HEK293T (cell line): Measurements from ENCODE around the gene GRIN2A.

Source experiments
- CTCF ChIA-PET: fragments of 350-600 bp; formaldehyde crosslinking; extraction: SDS; loops from one replicate; lab custom pipeline; 2021; ENCODE audit warnings: antibody characterized with exemption, inconsistent platforms; lab: Yijun Ruan, JAX
- POLR2A ChIA-PET: fragments of 350-600 bp; formaldehyde crosslinking; extraction: SDS; loops from one replicate; lab custom pipeline; 2020; ENCODE audit warnings: antibody characterized with exemption, inconsistent platforms; lab: Yijun Ruan, JAX
- DNase-seq: peaks from one replicate; pipeline ENCODE4 v3.0.0; 2012; ENCODE audit warnings: mixed read lengths; ENCODE audit errors: extremely low spot score
- ARNT ChIP-seq: fragments of 450-650 bp; IDR thresholded peaks from 2 replicates; pipeline ENCODE4 v1.6.1; 2017; ENCODE audit warnings: mild to moderate bottlenecking
- BHLHE40 ChIP-seq: fragments of 450-650 bp; IDR thresholded peaks from 2 replicates; pipeline ENCODE4 v1.6.1; 2016; ENCODE audit warnings: mild to moderate bottlenecking, moderate library complexity, borderline replicate concordance
- CTBP1 ChIP-seq: fragments of 450-650 bp; IDR thresholded peaks from 2 replicates; pipeline ENCODE4 v1.6.1; 2016; ENCODE audit warnings: borderline replicate concordance
- ELF4 ChIP-seq: fragments of 450-650 bp; IDR thresholded peaks from 2 replicates; pipeline ENCODE4 v1.6.1; 2017; ENCODE audit warnings: antibody characterized with exemption
- FOXA1 ChIP-seq: fragments of 450-650 bp; IDR thresholded peaks from 2 replicates; pipeline ENCODE4 v1.6.1; 2016; ENCODE audit warnings: mild to moderate bottlenecking
- FOXK2 ChIP-seq: fragments of 450-650 bp; IDR thresholded peaks from 2 replicates; pipeline ENCODE4 v1.6.1; 2016; ENCODE audit warnings: mild to moderate bottlenecking
- FOXM1 ChIP-seq: fragments of 450-650 bp; IDR thresholded peaks from 2 replicates; pipeline ENCODE4 v1.6.1; 2017; ENCODE audit warnings: mild to moderate bottlenecking, borderline replicate concordance
- HDGF ChIP-seq: fragments of 450-650 bp; IDR thresholded peaks from 2 replicates; pipeline ENCODE4 v1.6.1; 2017; ENCODE audit warnings: antibody characterized with exemption, borderline replicate concordance
- L3MBTL2 ChIP-seq: fragments of 450-650 bp; conservative IDR thresholded peaks from 2 replicates; pipeline ENCODE4 v1.6.1; 2016; ENCODE audit warnings: mild to moderate bottlenecking
- LEF1 ChIP-seq: fragments of 450-650 bp; IDR thresholded peaks from 2 replicates; pipeline ENCODE4 v1.6.1; 2017; ENCODE audit warnings: mild to moderate bottlenecking, borderline replicate concordance
- NFRKB ChIP-seq: fragments of 450-650 bp; IDR thresholded peaks from 2 replicates; pipeline ENCODE4 v1.6.1; 2016; ENCODE audit warnings: mild to moderate bottlenecking, moderate library complexity
- PKNOX1 ChIP-seq: fragments of 450-650 bp; IDR thresholded peaks from 2 replicates; pipeline ENCODE4 v1.6.1; 2016
- SP1 ChIP-seq: fragments of 450-650 bp; IDR thresholded peaks from 2 replicates; pipeline ENCODE4 v1.6.1; 2017
- SUZ12 ChIP-seq: fragments of 450-650 bp; IDR thresholded peaks from 2 replicates; pipeline ENCODE4 v1.6.1; 2016; ENCODE audit warnings: mild to moderate bottlenecking
- TARDBP ChIP-seq: fragments of 450-650 bp; IDR thresholded peaks from 2 replicates; pipeline ENCODE4 v1.6.1; 2016
- ZNF384 ChIP-seq: fragments of 450-650 bp; IDR thresholded peaks from 2 replicates; pipeline ENCODE4 v1.6.1; 2016

The GRIN2A gene

GRCh38 chr16:10037751-10038150, 144.5 kb downstream of the GRIN2A start:
- DNase-seq, result no peak
- no peak for TF ChIP-seq L3MBTL2
- ChIA-PET CTCF (no interaction called here), POLR2A (no interaction called here)

- POLR2A ChIA-PET, result no interaction called here
- no peak for DNase-seq
- CTCF ChIA-PET, result no interaction called here
- TF ChIP-seq PKNOX1, result no peak
These were observed 145.3 kb downstream of the GRIN2A start for GRCh38 chr16:10036956-10037355.

- CTCF ChIA-PET, result no interaction called here
- TF ChIP-seq BHLHE40, result no peak
- POLR2A ChIA-PET, result no interaction called here
- DNase-seq, result no peak
These were observed 148.7 kb downstream of the GRIN2A start for GRCh38 chr16:10033556-10033955.

GRCh38 chr16:10031955-10032354, 150.3 kb downstream of the GRIN2A start:
- CTCF ChIA-PET, result no interaction called here
- POLR2A ChIA-PET, result no interaction called here
- DNase-seq, result no peak
- TF ChIP-seq BHLHE40 (no peak), LEF1 (no peak)

- no peak for TF ChIP-seq LEF1
- TF ChIP-seq TARDBP, result no peak
- no peak for TF ChIP-seq HDGF
- TF ChIP-seq FOXA1, result no peak
- TF ChIP-seq L3MBTL2, result no peak
- TF ChIP-seq BHLHE40, result no peak
- TF ChIP-seq ARNT, result no peak
- TF ChIP-seq NFRKB, result no peak
- TF ChIP-seq FOXK2, result no peak
- no peak for TF ChIP-seq ZNF384
- TF ChIP-seq CTBP1, result no peak
- no peak for TF ChIP-seq ELF4
- TF ChIP-seq SUZ12, result no peak
- TF ChIP-seq PKNOX1, result no peak
- no peak for TF ChIP-seq FOXM1
- no peak for TF ChIP-seq SP1
- POLR2A ChIA-PET, result no interaction called here
- DNase-seq, result no peak
- CTCF ChIA-PET, result no interaction called here
These were observed 150.8 kb downstream of the GRIN2A start for GRCh38 chr16:10031473-10031872.

- no peak for DNase-seq
- TF ChIP-seq ELF4 (no peak), ARNT (no peak), LEF1 (no peak), PKNOX1 (no peak), SUZ12 (no peak), ZNF384 (no peak), FOXA1 (no peak), BHLHE40 (no peak), SP1 (no peak), TARDBP (no peak), NFRKB (no peak), L3MBTL2 (no peak), CTBP1 (no peak)
- CTCF ChIA-PET, result no interaction called here
- POLR2A ChIA-PET, result no interaction called here
These were observed 153.6 kb downstream of the GRIN2A start for GRCh38 chr16:10028644-10029043.

GRCh38 chr16:10027553-10027952, 154.7 kb downstream of the GRIN2A start:
- DNase-seq, result no peak
- ChIA-PET POLR2A (no interaction called here), CTCF (no interaction called here)
- no peak for TF ChIP-seq ARNT
- TF ChIP-seq FOXA1, result no peak
- no peak for TF ChIP-seq FOXK2
- no peak for TF ChIP-seq NFRKB

GRCh38 chr16:10026593-10026992, 155.6 kb downstream of the GRIN2A start:
- POLR2A ChIA-PET, result no interaction called here
- no peak for DNase-seq
- TF ChIP-seq SUZ12, result no peak
- TF ChIP-seq FOXM1, result no peak
- no peak for TF ChIP-seq SP1
- TF ChIP-seq NFRKB, result no peak
- no peak for TF ChIP-seq LEF1
- no peak for TF ChIP-seq CTBP1
- no peak for TF ChIP-seq ZNF384
- TF ChIP-seq BHLHE40, result no peak
- TF ChIP-seq PKNOX1, result no peak
- TF ChIP-seq FOXK2, result no peak
- no peak for TF ChIP-seq TARDBP
- no peak for TF ChIP-seq HDGF
- TF ChIP-seq ELF4, result no peak
- no peak for TF ChIP-seq L3MBTL2
- CTCF ChIA-PET, result no interaction called here
